ENCODE measurements around the gene FAM193B. TPM values are rescaled to one million over a fixed set of nuclear protein-coding genes. Genes with fewer than 3 reads are reported as not detected.

FAM193B gene
- polyA plus RNA-seq, 1 of the 3 experiments (the other 2 are of a cell fraction): 48.1 TPM

- Histone ChIP-seq H4K20me1 (ENCODE audit: insufficient read depth) (peaks cover 49% of the 10 kb centered on the region), H3K4me3 (ENCODE audit: low read depth in 2 of 2, low read length in 1 of 2) (no peak overlapping the region), H3K9me2 (no peaks in the 10 kb centered on the region), H3K27ac (ENCODE audit: low read depth in 2 of 2, low read length in 1 of 2) (peak overlapping the region; percentile 17 to 30; a peak in 3 of 4 replicates), H3K4me1 (ENCODE audit: control insufficient read depth in 1 of 2, insufficient read depth in 2 of 2, low read depth in 1 of 2, low read length in 1 of 2) (peaks cover 4 to 44% of the 10 kb centered on the region in 2 experiments; a peak in 2 of 4 replicates), H3K27me3 (ENCODE audit: insufficient read depth) (no peaks in the 10 kb centered on the region), H3K9ac (no peak overlapping the region), H3K79me2 (ENCODE audit: insufficient read depth) (peaks cover 8% of the 10 kb centered on the region; the same call in 1 of the 2 replicates), H3K4me2 (no peak overlapping the region), H2AFZ (ENCODE audit: low read depth) (no peak overlapping the region), H3F3A (replicated peaks; ENCODE audit: insufficient read depth) (peaks cover 65% of the 10 kb centered on the region), H3K9me3 (no peaks in the 10 kb centered on the region), H3K36me3 (replicated peaks in 1 of 2; ENCODE audit: control insufficient read depth in 1 of 2, insufficient read depth in 2 of 2, low read length in 1 of 2) (peaks cover 46 to 48% of the 10 kb centered on the region in 2 experiments)
- DNase-seq: no peak
- CTCF ChIA-PET: interaction anchor here (0.7 to 20.3 kb wide), 5 partner anchors 10 to 80 kb away, joined by 3 to 201 read pairs (median 3); partner anchors contain the start of gene PDLIM7
- no peak for TF ChIP-seq MAX (IDR thresholded peaks at IDR 0.05; ENCODE audit: low read depth)
- WGBS (ENCODE audit: low lambda C conversion rate): 77% methylated on average over 12 of the region's 13 CpGs
- POLR2A ChIA-PET: no interaction called here
Observed at GRCh38 chr5:177484902-177485549, 69.3 kb downstream of the FAM193B start.

- H3K27ac ChIP-seq (ENCODE audit: low read depth in 2 of 2, low read length in 1 of 2): peak overlapping the region; percentile 17 to 30; a peak in 2 of 4 replicates
- POLR2A ChIA-PET: no interaction called here
- peaks cover 3% of the 10 kb centered on the region; the same call in 1 of the 2 replicates for H3K79me2 ChIP-seq (ENCODE audit: insufficient read depth)
- H3K9me3 ChIP-seq: no peaks in the 10 kb centered on the region
- peaks cover 47% of the 10 kb centered on the region for H4K20me1 ChIP-seq (ENCODE audit: insufficient read depth)
- 97% methylated on average over 19 of the region's 22 CpGs for WGBS (ENCODE audit: low lambda C conversion rate)
- no peak overlapping the region for H3K4me2 ChIP-seq
- H3K4me3 ChIP-seq (ENCODE audit: low read depth in 2 of 2, low read length in 1 of 2): no peak overlapping the region
- H3K4me1 ChIP-seq (ENCODE audit: control insufficient read depth in 1 of 2, insufficient read depth in 2 of 2, low read depth in 1 of 2, low read length in 1 of 2): peaks cover 6 to 51% of the 10 kb centered on the region in 2 experiments; a peak in 2 of 4 replicates
- TF ChIP-seq SMC3 (IDR thresholded peaks at IDR 0.05; ENCODE audit: low read depth, low read length) (no peak), EP300 (IDR thresholded peaks at IDR 0.05; ENCODE audit: borderline replicate concordance in 1 of 2, low read depth in 1 of 2, low read length in 1 of 2) (no peak), GATA2 (CRISPR knock-in tag; IDR thresholded peaks at IDR 0.05) (no peak), TEAD4 (IDR thresholded peaks at IDR 0.05; ENCODE audit: borderline replicate concordance, insufficient read depth) (no peak), MAX (IDR thresholded peaks at IDR 0.05; ENCODE audit: low read depth) (no peak), NRF1 (IDR thresholded peaks at IDR 0.05; ENCODE audit: low read depth, low read length) (no peak), RXRA (IDR thresholded peaks at IDR 0.05; ENCODE audit: borderline replicate concordance, low read depth) (no peak), FOXM1 (IDR thresholded peaks at IDR 0.05; ENCODE audit: low read depth) (no peak), RCOR1 (IDR thresholded peaks at IDR 0.05; ENCODE audit: low read length) (no peak), FOSL2 (IDR thresholded peaks at IDR 0.05; ENCODE audit: borderline replicate concordance, low read depth) (no peak), RFX5 (IDR thresholded peaks at IDR 0.05; ENCODE audit: low read length) (no peak)
- H3K27me3 ChIP-seq (ENCODE audit: insufficient read depth): no peaks in the 10 kb centered on the region
- H3K36me3 ChIP-seq (replicated peaks in 1 of 2; ENCODE audit: control insufficient read depth in 1 of 2, insufficient read depth in 2 of 2, low read length in 1 of 2): peaks cover 40 to 45% of the 10 kb centered on the region in 2 experiments
- H3K9me2 ChIP-seq: no peaks in the 10 kb centered on the region
- H3K9ac ChIP-seq: no peak overlapping the region
- CTCF ChIA-PET: interaction anchor here (0.9 to 20.3 kb wide), 4 partner anchors 11 to 80 kb away, joined by 3 to 201 read pairs (median 6); partner anchors contain the start of gene PDLIM7
- peaks cover 73% of the 10 kb centered on the region for H3F3A ChIP-seq (replicated peaks; ENCODE audit: insufficient read depth)
- H2AFZ ChIP-seq (ENCODE audit: low read depth): no peak overlapping the region
- DNase-seq: no peak
Observed at GRCh38 chr5:177483994-177484901, 70.1 kb downstream of the FAM193B start.
